ENCODE data around the gene FGFBP1. TPM values are rescaled to one million over a fixed set of nuclear protein-coding genes. Genes with fewer than 3 reads are reported as not detected.

FGFBP1 gene
- total RNA-seq = 22.9 and 31.1 TPM in 2 replicates

GRCh38 chr4:15938640-15939039 lies at the start of gene FGFBP1:
Gene FGFBP1 (minus strand): TSS chr4:15938740. CDS start chr4:15936632, 2,108 bp downstream.
- no peak for FAIRE-seq
- peak within 1 kb of the TSS; percentile 49 for H3K4me3 ChIP-seq (ENCODE audit: low read depth, low read length)
- TF ChIP-seq CTCF (IDR thresholded peaks at IDR 0.05; ENCODE audit: insufficient read depth, low read length, severe bottlenecking) = no peak
- peaks cover 4% of the 10 kb centered on the region for H3K36me3 ChIP-seq (ENCODE audit: control insufficient read depth, insufficient read depth, low read length)
- DNase-seq (ENCODE audit: low read depth) = no peak
- no peaks in the 10 kb centered on the region for H3K27me3 ChIP-seq (ENCODE audit: control insufficient read depth, insufficient read depth, low read length)

- Histone ChIP-seq H3K27me3 (ENCODE audit: control insufficient read depth, insufficient read depth, low read length) (peaks cover under 1% of the 10 kb centered on the region), H3K4me3 (ENCODE audit: low read depth, low read length) (no peak overlapping the region), H3K36me3 (ENCODE audit: control insufficient read depth, insufficient read depth, low read length) (no peaks in the 10 kb centered on the region)
- no peak for TF ChIP-seq CTCF (IDR thresholded peaks at IDR 0.05; ENCODE audit: insufficient read depth, low read length, severe bottlenecking)
- FAIRE-seq (no peak), DNase-seq (ENCODE audit: low read depth) (no peak)
Measured at GRCh38 chr4:15988222-15988621, 49.7 kb upstream of the FGFBP1 start.

- no peaks in the 10 kb centered on the region for H3K36me3 ChIP-seq (ENCODE audit: control insufficient read depth, insufficient read depth, low read length)
- no peak for FAIRE-seq
Measured at GRCh38 chr4:15986907-15987306, 48.4 kb upstream of the FGFBP1 start.

GRCh38 chr4:15983610-15984009 lies 45.1 kb upstream of the FGFBP1 start:
- Histone ChIP-seq H3K27me3 (ENCODE audit: control insufficient read depth, insufficient read depth, low read length) (peaks cover 2% of the 10 kb centered on the region), H3K36me3 (ENCODE audit: control insufficient read depth, insufficient read depth, low read length) (no peaks in the 10 kb centered on the region), H3K4me3 (ENCODE audit: low read depth, low read length) (no peak overlapping the region)
- DNase-seq (ENCODE audit: low read depth) (no peak), FAIRE-seq (no peak)
- no peak for TF ChIP-seq CTCF (IDR thresholded peaks at IDR 0.05; ENCODE audit: insufficient read depth, low read length, severe bottlenecking)

More at GRCh38 chr4:15986907-15987306, 48.4 kb upstream of the FGFBP1 start:
- H3K4me3 ChIP-seq (ENCODE audit: low read depth, low read length) = no peak overlapping the region
- H3K27me3 ChIP-seq (ENCODE audit: control insufficient read depth, insufficient read depth, low read length) = peaks cover under 1% of the 10 kb centered on the region
- no peak for TF ChIP-seq CTCF (IDR thresholded peaks at IDR 0.05; ENCODE audit: insufficient read depth, low read length, severe bottlenecking)
- no peak for DNase-seq (ENCODE audit: low read depth)

GRCh38 chr4:15982842-15983524 lies 44.4 kb upstream of the FGFBP1 start:
- Histone ChIP-seq H3K36me3 (ENCODE audit: control insufficient read depth, insufficient read depth, low read length) (no peaks in the 10 kb centered on the region), H3K4me3 (ENCODE audit: low read depth, low read length) (no peak overlapping the region), H3K27me3 (ENCODE audit: control insufficient read depth, insufficient read depth, low read length) (peaks cover 2% of the 10 kb centered on the region)
- DNase-seq (ENCODE audit: low read depth) = peak; percentile 21
- no peak for FAIRE-seq
- TF ChIP-seq CTCF (IDR thresholded peaks at IDR 0.05; ENCODE audit: insufficient read depth, low read length, severe bottlenecking) = no peak

Data from bronchial epithelial cell (primary cell).